Endothelial cell of umbilical vein (primary cell): ENCODE measurements around the gene MACO1. TPM values are rescaled to one million over a fixed set of nuclear protein-coding genes. Genes with fewer than 3 reads are reported as not detected.

Experiments
- BruUV-seq: library from RNA; stranded (reverse); fragments of 400-500 nt; replicated peaks from 2 replicates; lab custom pipeline; 2021; lab: Mats Ljungman, UMichigan
- CTCF ChIA-PET: fragments of 300-600, 350-600 bp; sonication (Branson Sonifier 250); formaldehyde crosslinking; loops from one replicate; lab custom pipeline; 2021; ENCODE audit warnings: antibody characterized with exemption, inconsistent platforms; lab: Charles Lee
- POLR2A ChIA-PET: fragments of 300-600, 350-600 bp; sonication (Branson Sonifier 250); formaldehyde crosslinking; loops from one replicate; lab custom pipeline; 2021; ENCODE audit warnings: antibody characterized with exemption, inconsistent platforms; lab: Charles Lee
- DNase-seq: peaks from one replicate; pipeline ENCODE4 v3.0.0-alpha.2; 2011; ENCODE audit warnings: low read depth, low spot score
- FAIRE-seq: peaks from 2 replicates; lab custom pipeline; 2011; peaks lifted over from hg19 to GRCh38; lab: Jason Lieb, UNC
- H2AFZ ChIP-seq: 2 replicates; pipeline ENCODE4 v1.6.0; 2012; ENCODE audit warnings: low read depth, low read length, control low read depth, inconsistent platforms
- H3K27ac ChIP-seq: 2 replicates; pipeline ENCODE4 v1.5.1; 2011; ENCODE audit warnings: low read depth, mild to moderate bottlenecking, control low read depth, low read length, moderate library complexity; ENCODE audit not compliant: insufficient read depth
- H3K27me3 ChIP-seq, 2 experiments: 2 replicates each; pipeline versions ENCODE4 v1.6.0 to v1.6.1; 2011; ENCODE audit warnings: low read length in 2 of 2, mixed read lengths in 1 of 2; ENCODE audit not compliant: control insufficient read depth in 2 of 2, insufficient read depth in 2 of 2
- H3K36me3 ChIP-seq, 2 experiments: 2 replicates in 1 of 2; 3 replicates in 1 of 2; pipeline ENCODE4 v1.5.1; 2011; ENCODE audit warnings: low read length in 2 of 2, mild to moderate bottlenecking in 1 of 2, moderate library complexity in 1 of 2; ENCODE audit not compliant: control insufficient read depth in 2 of 2, insufficient read depth in 2 of 2; ENCODE audit errors: extremely low read depth in 1 of 2
- H3K4me1 ChIP-seq: 3 replicates; pipeline ENCODE4 v1.5.1; 2011; ENCODE audit warnings: mild to moderate bottlenecking, low read length; ENCODE audit not compliant: control insufficient read depth, insufficient read depth; ENCODE audit errors: extremely low read depth
- H3K4me2 ChIP-seq: 2 replicates; pipeline ENCODE4 v1.6.1; 2011; ENCODE audit warnings: low read length, control low read depth, mixed read lengths; ENCODE audit not compliant: insufficient read depth
- H3K4me3 ChIP-seq, 3 experiments: fragments of 200-600 bp in 1 of 3; sonication (generic), shearing (Covaris generic) in 1 of 3; replicated peaks in 1 of 3; 2 replicates each; pipeline ENCODE4 v1.5.1; 2011 to 2016; ENCODE audit warnings: control low read depth in 3 of 3, low read length in 3 of 3, mild to moderate bottlenecking in 2 of 3, inconsistent platforms in 1 of 3, low read depth in 1 of 3, moderate library complexity in 1 of 3; ENCODE audit not compliant: insufficient read depth in 1 of 3
- H3K79me2 ChIP-seq: 2 replicates; pipeline ENCODE4 v1.6.0; 2012; ENCODE audit warnings: low read length, inconsistent platforms; ENCODE audit not compliant: control insufficient read depth, insufficient read depth
- H3K9ac ChIP-seq: replicated peaks from 2 replicates; pipeline ENCODE3; 2011; ENCODE audit warnings: low read length, control low read depth; ENCODE audit not compliant: insufficient read depth; ENCODE audit errors: extremely low read depth
- H3K9me1 ChIP-seq: replicated peaks from 3 replicates; pipeline ENCODE4 v1.6.0; 2011; ENCODE audit warnings: mild to moderate bottlenecking, low read length; ENCODE audit not compliant: control insufficient read depth, insufficient read depth; ENCODE audit errors: extremely low read depth
- H3K9me3 ChIP-seq: replicated peaks from 2 replicates; pipeline ENCODE4 v1.5.1; 2012; ENCODE audit warnings: low read length, inconsistent platforms; ENCODE audit not compliant: control insufficient read depth, insufficient read depth
- H4K20me1 ChIP-seq: replicated peaks from 2 replicates; pipeline ENCODE3; 2011; ENCODE audit warnings: mild to moderate bottlenecking, low read length; ENCODE audit not compliant: control insufficient read depth, insufficient read depth; ENCODE audit errors: extremely low read depth
- CTCF ChIP-seq, 2 donors: IDR thresholded peaks; 1 replicate in 1 of 2; 2 replicates in 1 of 2; pipeline ENCODE4 v1.5.1; 2011; ENCODE audit warnings: low read length in 2 of 2, mild to moderate bottlenecking in 2 of 2, moderate library complexity in 2 of 2, control low read depth in 1 of 2, inconsistent platforms in 1 of 2, low read depth in 1 of 2; ENCODE audit not compliant: insufficient read depth in 1 of 2; ENCODE audit errors: extremely low read depth in 1 of 2
- EZH2 ChIP-seq: IDR thresholded peaks from 2 replicates; pipeline ENCODE4 v1.6.1; 2012; ENCODE audit warnings: borderline replicate concordance, low read depth, mild to moderate bottlenecking, moderate library complexity, low read length, inconsistent platforms; ENCODE audit not compliant: severe bottlenecking
- FOS ChIP-seq: IDR thresholded peaks from 2 replicates; pipeline ENCODE4 v1.6.1; 2011; ENCODE audit warnings: mild to moderate bottlenecking, low read length, moderate library complexity, borderline replicate concordance; ENCODE audit not compliant: insufficient read depth
- GATA2 ChIP-seq: IDR thresholded peaks from 2 replicates; pipeline ENCODE4 v1.7.0; 2011; ENCODE audit warnings: low read depth, mild to moderate bottlenecking, moderate library complexity, mixed read lengths, low read length; ENCODE audit not compliant: insufficient read length, insufficient read depth
- JUN ChIP-seq: IDR thresholded peaks from 2 replicates; pipeline ENCODE4 v1.6.1; 2011; ENCODE audit warnings: borderline replicate concordance, low read depth; ENCODE audit not compliant: insufficient read length, insufficient read depth
- MAX ChIP-seq: IDR thresholded peaks from 2 replicates; pipeline ENCODE4 v1.6.1; 2011; ENCODE audit not compliant: insufficient read depth, insufficient read length
- MYC ChIP-seq: IDR thresholded peaks from one replicate; pipeline ENCODE4 v1.6.1; 2011; ENCODE audit warnings: mild to moderate bottlenecking, low read depth, low read length
- POLR2A ChIP-seq: IDR thresholded peaks from 2 replicates; pipeline ENCODE4 v1.6.1; 2012; ENCODE audit warnings: low read depth, mild to moderate bottlenecking, control low read depth, low read length
- POLR2AphosphoS5 ChIP-seq: IDR thresholded peaks from 2 replicates; pipeline ENCODE4 v1.6.1; 2012; ENCODE audit warnings: low read depth, mild to moderate bottlenecking, control low read depth, low read length, moderate library complexity; ENCODE audit not compliant: insufficient read depth
- dilution Hi-C: fragments of 300-500 bp; cut with MboI; formaldehyde crosslinking; loops from one replicate; pipeline ENCODE4 v1.15.0; 2019; ENCODE audit warnings: low sequenced_read_pairs; ENCODE audit not compliant: extremely low pct_ligation_motif_present
- intact Hi-C: fragments of 100-400 bp; cut with micrococcal nuclease; formaldehyde crosslinking; loops from one replicate; pipeline ENCODE4 v1.10.0; 2022
- polyA plus RNA-seq, 4 experiments: library from polyadenylated mRNA; depleted of rRNA in 3 of 4; stranded (reverse) in 3 of 4; unstranded in 1 of 4; fragments of >200 nt; gene quantifications; 2 replicates each; pipeline versions ENCODE4 v1.2.1 to v1.2.3, GENCODE V29; 2011 to 2012; ENCODE audit warnings: missing spikeins in 1 of 4
- total RNA-seq: library from RNA; stranded (reverse); gene quantifications from 2 replicates; pipeline ENCODE4 v1.2.3, GENCODE V29; 2021

MACO1 gene
- total and polyA plus RNA-seq, 2 donors (not counting 3 experiments of a cell fraction or from before 2014, with no cell fraction given): 7.7 to 24.4 TPM

GRCh38 chr1:25541425-25541824 lies 110.7 kb downstream of the MACO1 start:
- DNase-seq (no peak), FAIRE-seq (no peak)
- H3K9me1 ChIP-seq: no peaks in the 10 kb centered on the region
- no peaks in the 10 kb centered on the region for H3K79me2 ChIP-seq
- H3K9me3 ChIP-seq: no peaks in the 10 kb centered on the region
- H3K27me3 ChIP-seq: no peaks in the 10 kb centered on the region
- no peak overlapping the region for H3K9ac ChIP-seq
- dilution Hi-C loops (no loop called here), intact Hi-C loops (loop anchor here (5.0 kb wide), 1 partner anchor 256 kb away; no protein-coding TSS in a partner anchor)
- ChIA-PET POLR2A (no interaction called here), CTCF (no interaction called here)
- no TSS peak for BruUV-seq
- no peak for TF ChIP-seq GATA2
- TF ChIP-seq POLR2A: no peak
- no peak for TF ChIP-seq MYC
- no peak for TF ChIP-seq MAX
- TF ChIP-seq JUN: no peak
- TF ChIP-seq CTCF (IDR thresholded peaks at IDR 0.05; ENCODE audit: extremely low read depth in 1 of 2, insufficient read depth in 1 of 2, low read depth in 1 of 2, low read length in 2 of 2): no peak
- no peak for TF ChIP-seq POLR2AphosphoS5
- TF ChIP-seq EZH2: no peak
- TF ChIP-seq FOS: no peak
- no peak overlapping the region for H2AFZ ChIP-seq
- no peaks in the 10 kb centered on the region for H4K20me1 ChIP-seq
- peaks cover 7% of the 10 kb centered on the region for H3K4me1 ChIP-seq
- H3K36me3 ChIP-seq: no peaks in the 10 kb centered on the region
- no peak overlapping the region for H3K27ac ChIP-seq
- no peak overlapping the region for H3K4me2 ChIP-seq
- H3K4me3 ChIP-seq: no peak overlapping the region
